ENCODE measurements around the gene SEPTIN3.

GRCh38 chr22:41995211-41995610, 26.0 kb downstream of the SEPTIN3 start:
- TF ChIP-seq ZNF274 (IDR thresholded peaks at IDR 0.05; ENCODE audit: borderline replicate concordance, low read depth, low read length) (no peak), CBFB (CRISPR knock-in tag; IDR thresholded peaks at IDR 0.05) (no peak), ZNF512 (tag; IDR thresholded peaks at IDR 0.05) (no peak), KDM1A (IDR thresholded peaks at IDR 0.05) (no peak), POLR2AphosphoS5 (IDR thresholded peaks at IDR 0.05; ENCODE audit: control insufficient read depth, insufficient read depth, low read depth, low read length) (no peak), MEF2A (IDR thresholded peaks at IDR 0.05; ENCODE audit: control insufficient read depth, low read depth, low read length) (no peak), ELF1 (tag; IDR thresholded peaks at IDR 0.05) (no peak), FOXP1 (CRISPR knock-in tag; IDR thresholded peaks at IDR 0.05) (no peak), SMAD3 (CRISPR knock-in tag; conservative IDR thresholded peaks at IDR 0.05) (no peak), TEAD1 (CRISPR knock-in tag; IDR thresholded peaks at IDR 0.05) (no peak), VEZF1 (CRISPR knock-in tag; IDR thresholded peaks at IDR 0.05) (no peak), L3MBTL2 (IDR thresholded peaks at IDR 0.05) (no peak), REST (IDR thresholded peaks at IDR 0.05; ENCODE audit: borderline replicate concordance) (no peak), REST (CRISPR knock-in tag; IDR thresholded peaks at IDR 0.05; ENCODE audit: low read depth) (no peak), MAX (CRISPR knock-in tag; IDR thresholded peaks at IDR 0.05) (no peak)
